PC-3 (cell line): ENCODE data around the gene SAG. TPM values are rescaled to one million over a fixed set of nuclear protein-coding genes. Genes with fewer than 3 reads are reported as not detected.

ENCODE experiments used
- ATAC-seq: fragments of 200-7000 bp; cut with Tn5 transposase; 2 replicates; pipeline ENCODE4 v1.9.1; 2020; ENCODE audit warnings: mild to moderate bottlenecking, moderate library complexity
- BruUV-seq: library from RNA; stranded (reverse); fragments of 400-500 nt; replicated peaks from 2 replicates; lab custom pipeline; 2021; lab: Mats Ljungman, UMichigan
- CTCF ChIA-PET: fragments of 300-600 bp; sonication (Branson Sonifier 250); formaldehyde crosslinking; loops from one replicate; lab custom pipeline; 2022; ENCODE audit warnings: antibody characterized with exemption; lab: Charles Lee
- POLR2A ChIA-PET: fragments of 300-600 bp; sonication (Branson Sonifier 250); formaldehyde crosslinking; loops from one replicate; lab custom pipeline; 2022; ENCODE audit warnings: antibody characterized with exemption; ENCODE audit not compliant: unreplicated experiment; lab: Charles Lee
- DNase-seq: peaks from one replicate; pipeline ENCODE4 v3.0.0-alpha.2; 2015
- H2AFZ ChIP-seq: fragments of 300-600 bp; sonication (generic); 2 replicates; pipeline ENCODE4 v1.6.0; 2016; ENCODE audit warnings: antibody characterized with exemption, low read length
- H3F3A ChIP-seq: fragments of 300-600 bp; sonication (generic); one replicate; pipeline ENCODE4 v1.6.0; 2017; ENCODE audit warnings: antibody characterized with exemption, low read length, control low read depth, mild to moderate bottlenecking; ENCODE audit not compliant: unreplicated experiment
- H3K27ac ChIP-seq: fragments of 300-600 bp; sonication (generic); 2 replicates; pipeline ENCODE4 v1.5.1; 2016; ENCODE audit warnings: mild to moderate bottlenecking, low read length
- H3K27me3 ChIP-seq: fragments of 300-600 bp; sonication (generic); 2 replicates; pipeline ENCODE4 v1.6.1; 2016; ENCODE audit warnings: low read length, mixed read lengths
- H3K36me3 ChIP-seq: fragments of 300-600 bp; sonication (generic); 2 replicates; pipeline ENCODE4 v1.6.1; 2016; ENCODE audit warnings: low read depth, mixed run types, low read length, mixed read lengths
- H3K4me1 ChIP-seq: fragments of 300-600 bp; sonication (generic); 2 replicates; pipeline ENCODE4 v1.5.1; 2016; ENCODE audit warnings: low read length; ENCODE audit not compliant: insufficient read depth
- H3K4me2 ChIP-seq: fragments of 300-600 bp; sonication (generic); 2 replicates; pipeline ENCODE4 v1.6.0; 2016; ENCODE audit warnings: low read length
- H3K4me3 ChIP-seq: fragments of 300-600 bp; sonication (generic); 2 replicates; pipeline ENCODE4 v1.5.1; 2016; ENCODE audit warnings: mild to moderate bottlenecking, low read length, mixed read lengths
- H3K79me2 ChIP-seq: fragments of 300-600 bp; sonication (generic); 2 replicates; pipeline ENCODE4 v1.6.1; 2017; ENCODE audit warnings: low read length, mixed read lengths
- H3K9ac ChIP-seq: fragments of 300-600 bp; sonication (generic); 2 replicates; pipeline ENCODE4 v1.6.0; 2016; ENCODE audit warnings: mild to moderate bottlenecking, low read length
- H3K9me2 ChIP-seq: fragments of 300-600 bp; sonication (generic); replicated peaks from 2 replicates; pipeline ENCODE4 v1.6.1; 2016; ENCODE audit warnings: mixed run types, low read length, mixed read lengths
- H3K9me3 ChIP-seq: fragments of 300-600 bp; sonication (generic); 2 replicates; pipeline ENCODE4 v1.6.1; 2016; ENCODE audit warnings: low read length, mixed read lengths
- H4K20me1 ChIP-seq: fragments of 300-600 bp; sonication (generic); 2 replicates; pipeline ENCODE4 v1.6.1; 2016; ENCODE audit warnings: low read length, mixed read lengths
- EZH2 ChIP-seq: fragments of 300-600 bp; sonication (generic); IDR thresholded peaks from one replicate; pipeline ENCODE4 v1.6.1; 2017; ENCODE audit warnings: antibody characterized with exemption, mild to moderate bottlenecking, low read length; ENCODE audit not compliant: unreplicated experiment
- EZH2phosphoT487 ChIP-seq: fragments of 300-600 bp; sonication (generic); IDR thresholded peaks from 2 replicates; pipeline ENCODE4 v1.6.1; 2018; ENCODE audit warnings: mild to moderate bottlenecking, antibody characterized with exemption, low read length, borderline replicate concordance
- intact Hi-C: fragments of 100-400 bp; cut with micrococcal nuclease; formaldehyde crosslinking; loops from 2 replicates; pipeline ENCODE4 v1.9.0; 2023
- total RNA-seq: library from RNA; depleted of rRNA; stranded (reverse); fragments of >200 nt; gene quantifications from 2 replicates; pipeline ENCODE4 v1.2.3, GENCODE V29; 2014
- TF ChIP-seq, protein P1 (sequence below): fragments of 300-600 bp; sonication (generic); conservative IDR thresholded peaks from 2 replicates; pipeline ENCODE4 v1.5.1; 2017; ENCODE audit warnings: antibody characterized with exemption, low read depth, mild to moderate bottlenecking, low read length

Gene SAG
- total RNA-seq, 1 experiment from 2014 or later: not detected

- H3K79me2 ChIP-seq: peaks cover 9% of the 10 kb centered on the region
- intact Hi-C loops: loop anchor here (1.0 kb wide), 1 partner anchor 60 kb away; no protein-coding TSS in a partner anchor
- peaks cover 28% of the 10 kb centered on the region for H3K4me1 ChIP-seq
- BruUV-seq: no TSS peak
- H3K9me3 ChIP-seq: no peaks in the 10 kb centered on the region
- H3K4me2 ChIP-seq: peak overlapping the region; percentile 67
- no peaks in the 10 kb centered on the region for H3K9me2 ChIP-seq
- ATAC-seq: peak; percentile 84
- peak overlapping the region; percentile 48 for H3K9ac ChIP-seq
- peak overlapping the region; percentile 80 for H3K27ac ChIP-seq
- CTCF ChIA-PET: interaction anchor here (0.5 kb wide), 1 partner anchor 77 kb away, joined by 3 read pairs; no protein-coding TSS in a partner anchor
- TF ChIP-seq EZH2phosphoT487: no peak
- TF ChIP-seq EZH2: no peak
- TF ChIP-seq, protein P1, sequence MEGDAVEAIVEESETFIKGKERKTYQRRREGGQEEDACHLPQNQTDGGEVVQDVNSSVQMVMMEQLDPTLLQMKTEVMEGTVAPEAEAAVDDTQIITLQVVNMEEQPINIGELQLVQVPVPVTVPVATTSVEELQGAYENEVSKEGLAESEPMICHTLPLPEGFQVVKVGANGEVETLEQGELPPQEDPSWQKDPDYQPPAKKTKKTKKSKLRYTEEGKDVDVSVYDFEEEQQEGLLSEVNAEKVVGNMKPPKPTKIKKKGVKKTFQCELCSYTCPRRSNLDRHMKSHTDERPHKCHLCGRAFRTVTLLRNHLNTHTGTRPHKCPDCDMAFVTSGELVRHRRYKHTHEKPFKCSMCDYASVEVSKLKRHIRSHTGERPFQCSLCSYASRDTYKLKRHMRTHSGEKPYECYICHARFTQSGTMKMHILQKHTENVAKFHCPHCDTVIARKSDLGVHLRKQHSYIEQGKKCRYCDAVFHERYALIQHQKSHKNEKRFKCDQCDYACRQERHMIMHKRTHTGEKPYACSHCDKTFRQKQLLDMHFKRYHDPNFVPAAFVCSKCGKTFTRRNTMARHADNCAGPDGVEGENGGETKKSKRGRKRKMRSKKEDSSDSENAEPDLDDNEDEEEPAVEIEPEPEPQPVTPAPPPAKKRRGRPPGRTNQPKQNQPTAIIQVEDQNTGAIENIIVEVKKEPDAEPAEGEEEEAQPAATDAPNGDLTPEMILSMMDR: no peak
- DNase-seq: peak; percentile 97
- peak overlapping the region; percentile 69 for H2AFZ ChIP-seq
- peaks cover 8% of the 10 kb centered on the region; the same call in 1 of the 2 replicates for H4K20me1 ChIP-seq
- H3K36me3 ChIP-seq: no peaks in the 10 kb centered on the region
- H3F3A ChIP-seq: no peaks in the 10 kb centered on the region
- POLR2A ChIA-PET: interaction anchor here (0.7 kb wide), 1 partner anchor 25 kb away, joined by 6 read pairs; no protein-coding TSS in a partner anchor
- H3K4me3 ChIP-seq: no peak overlapping the region
- no peaks in the 10 kb centered on the region for H3K27me3 ChIP-seq
Observed at GRCh38 chr2:233350708-233351107, 43.1 kb downstream of the SAG start.

DNA sequence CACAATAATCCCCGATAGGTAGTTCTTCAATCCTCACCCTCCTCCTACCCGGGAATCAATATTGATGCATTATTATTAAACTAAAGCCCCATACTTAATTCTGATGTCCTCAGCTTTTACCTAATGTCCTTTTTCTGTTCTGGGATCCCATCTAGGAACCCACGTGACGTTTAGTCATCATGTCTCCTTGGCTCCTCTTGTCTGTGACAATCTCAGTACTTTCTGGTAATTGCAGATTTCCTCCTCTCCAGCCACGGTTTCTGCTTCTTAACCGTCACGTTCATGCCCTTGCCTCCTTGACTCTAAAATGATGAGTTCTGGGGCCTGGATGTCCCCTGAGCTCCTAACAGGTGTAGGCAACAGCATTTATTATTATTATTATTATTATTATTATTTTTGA, 43.8 kb downstream of the SAG start:
- peak overlapping the region; percentile 67 for H3K4me2 ChIP-seq
- DNase-seq (peak; percentile 39), ATAC-seq (no peak)
- H3K36me3 ChIP-seq: no peaks in the 10 kb centered on the region
- peaks cover 14% of the 10 kb centered on the region; the same call in 1 of the 2 replicates for H4K20me1 ChIP-seq
- ChIA-PET CTCF (no interaction called here), POLR2A (interaction anchor here (0.7 kb wide), 1 partner anchor 26 kb away, joined by 6 read pairs; no protein-coding TSS in a partner anchor)
- peaks cover 16% of the 10 kb centered on the region for H3K79me2 ChIP-seq
- H2AFZ ChIP-seq: no peak overlapping the region
- peaks cover 35% of the 10 kb centered on the region for H3K4me1 ChIP-seq
- no peaks in the 10 kb centered on the region for H3K9me2 ChIP-seq
- peak overlapping the region; percentile 80 for H3K27ac ChIP-seq
- H3K4me3 ChIP-seq: no peak overlapping the region
- no peaks in the 10 kb centered on the region for H3F3A ChIP-seq
- H3K27me3 ChIP-seq: no peaks in the 10 kb centered on the region
- peak overlapping the region; percentile 35 for H3K9ac ChIP-seq
- intact Hi-C loops: no loop called here
- no peaks in the 10 kb centered on the region for H3K9me3 ChIP-seq
- no TSS peak for BruUV-seq
- TF ChIP-seq EZH2 (no peak), EZH2phosphoT487 (no peak)
- TF ChIP-seq, protein P1: no peak

GRCh38 chr2:233352141-233352842, 44.7 kb downstream of the SAG start:
- H3K9me3 ChIP-seq: no peaks in the 10 kb centered on the region
- H3K9me2 ChIP-seq: no peaks in the 10 kb centered on the region
- H3F3A ChIP-seq: no peaks in the 10 kb centered on the region
- no peak overlapping the region for H3K27ac ChIP-seq
- H2AFZ ChIP-seq: no peak overlapping the region
- H3K4me3 ChIP-seq: no peak overlapping the region
- ChIA-PET CTCF (no interaction called here), POLR2A (no interaction called here)
- H3K4me2 ChIP-seq: no peak overlapping the region
- no peak for ATAC-seq
- H3K36me3 ChIP-seq: no peaks in the 10 kb centered on the region
- H3K4me1 ChIP-seq: peaks cover 42% of the 10 kb centered on the region
- H4K20me1 ChIP-seq: peaks cover 20% of the 10 kb centered on the region; the same call in 1 of the 2 replicates
- no peaks in the 10 kb centered on the region for H3K27me3 ChIP-seq
- H3K9ac ChIP-seq: no peak overlapping the region
- peaks cover 25% of the 10 kb centered on the region for H3K79me2 ChIP-seq
- DNase-seq: no peak
- TF ChIP-seq EZH2phosphoT487 (no peak), EZH2 (no peak)
- TF ChIP-seq, protein P1: no peak
- no TSS peak for BruUV-seq
- intact Hi-C loops: no loop called here
